K562 (cell line): ENCODE measurements around the gene ZNF474. TPM values are rescaled to one million over a fixed set of nuclear protein-coding genes. Genes with fewer than 3 reads are reported as not detected.

Source experiments
- ATAC-seq: fragments of 200-7000 bp; cut with Tn5 transposase; 3 replicates; pipeline ENCODE4 v1.9.1; 2020; ENCODE audit warnings: moderate library complexity
- BruUV-seq: library from RNA; stranded (reverse); fragments of 400-500 nt; replicated peaks from 2 replicates; lab custom pipeline; 2021; lab: Mats Ljungman, UMichigan
- CTCF ChIA-PET: fragments of 300-600 bp; formaldehyde crosslinking; extraction: SDS; loops from one replicate; lab custom pipeline; 2021; ENCODE audit warnings: low intra/inter-chr PET ratio; lab: Yijun Ruan, JAX
- POLR2A ChIA-PET: fragments of 300-600, 350-650 bp; sonication (Branson Sonifier 250); formaldehyde crosslinking; extraction: SDS; loops from one replicate; lab custom pipeline; 2021; ENCODE audit warnings: antibody characterized with exemption, inconsistent platforms; lab: Yijun Ruan, JAX
- DNase-seq, 4 experiments: peaks; one replicate each; pipeline versions ENCODE4 v3.0.0 to v3.0.0-alpha.2; 2011 to 2018; ENCODE audit warnings: low spot score in 3 of 4, mixed read lengths in 3 of 4; ENCODE audit errors: extremely low read depth in 1 of 4
- FAIRE-seq: peaks from 2 replicates; lab custom pipeline; 2011; peaks lifted over from hg19 to GRCh38; lab: Jason Lieb, UNC
- H2AFZ ChIP-seq: 2 replicates; pipeline ENCODE4 v1.6.0; 2011; ENCODE audit warnings: low read depth, low read length, control low read depth, inconsistent platforms
- H3K27ac ChIP-seq: fragments of 200-600 bp; 3 replicates; pipeline ENCODE4 v1.8.0; 2011; ENCODE audit warnings: low read depth, mild to moderate bottlenecking, control low read depth, inconsistent platforms, low read length, moderate library complexity, mixed read lengths; ENCODE audit errors: extremely low read depth
- H3K27me3 ChIP-seq, 2 experiments: fragments of 300-600 bp in 1 of 2; 2 replicates in 1 of 2; 3 replicates in 1 of 2; pipeline versions ENCODE4 v1.6.0 to v1.8.0; 2011; ENCODE audit warnings: inconsistent platforms in 2 of 2, low read length in 2 of 2, mild to moderate bottlenecking in 1 of 2, mixed read lengths in 1 of 2, moderate library complexity in 1 of 2; ENCODE audit not compliant: control insufficient read depth in 2 of 2, insufficient read depth in 2 of 2
- H3K36me3 ChIP-seq: fragments of 300-600 bp; 3 replicates; pipeline ENCODE4 v1.8.0; 2011; ENCODE audit warnings: mild to moderate bottlenecking, low read length, inconsistent platforms; ENCODE audit not compliant: control insufficient read depth, insufficient read depth
- H3K4me1 ChIP-seq, 2 experiments: fragments of 200-600 bp in 1 of 2; replicated peaks in 1 of 2; 2 replicates in 1 of 2; 3 replicates in 1 of 2; pipeline versions ENCODE4 v1.5.1 to v1.8.0; 2011; ENCODE audit warnings: inconsistent platforms in 2 of 2, low read length in 2 of 2, mild to moderate bottlenecking in 1 of 2, mixed read lengths in 1 of 2, moderate library complexity in 1 of 2; ENCODE audit not compliant: control insufficient read depth in 2 of 2, insufficient read depth in 2 of 2
- H3K4me2 ChIP-seq: 2 replicates; pipeline ENCODE4 v1.6.1; 2011; ENCODE audit warnings: low read length, control low read depth, inconsistent platforms, mixed read lengths; ENCODE audit not compliant: insufficient read depth
- H3K4me3 ChIP-seq: fragments of 200-600 bp; sonication (generic), shearing (Covaris generic); 2 replicates; pipeline ENCODE4 v1.5.1; 2016; ENCODE audit warnings: control low read depth, inconsistent platforms
- H3K79me2 ChIP-seq: fragments of 200-600 bp; 3 replicates; pipeline ENCODE4 v1.8.0; 2011; ENCODE audit warnings: low read length, inconsistent platforms; ENCODE audit not compliant: control insufficient read depth, insufficient read depth
- H3K9ac ChIP-seq, 2 experiments: 2 replicates each; pipeline versions ENCODE4 v1.6.0 to v1.6.1; 2011; ENCODE audit warnings: low read depth in 2 of 2, low read length in 2 of 2, control low read depth in 1 of 2, inconsistent platforms in 1 of 2, mild to moderate bottlenecking in 1 of 2, mixed read lengths in 1 of 2; ENCODE audit not compliant: insufficient read depth in 1 of 2
- H3K9me1 ChIP-seq: one replicate; pipeline ENCODE4 v1.6.0; 2011; ENCODE audit warnings: inconsistent platforms, mild to moderate bottlenecking, low read length, moderate library complexity; ENCODE audit not compliant: control insufficient read depth, insufficient read depth
- H3K9me3 ChIP-seq: replicated peaks from 2 replicates; pipeline ENCODE4 v1.5.1; 2011; ENCODE audit warnings: low read depth, low read length, inconsistent platforms; ENCODE audit not compliant: control insufficient read depth, insufficient read depth
- H4K20me1 ChIP-seq: replicated peaks from 2 replicates; pipeline ENCODE4 v1.6.1; 2011; ENCODE audit warnings: low read length, inconsistent platforms, mixed read lengths; ENCODE audit not compliant: control insufficient read depth, insufficient read depth
- CSDE1 ChIP-seq, 2 experiments: fragments of 450-650 bp; IDR thresholded peaks; 2 replicates each; pipeline ENCODE4 v1.6.1; 2016; ENCODE audit warnings: mild to moderate bottlenecking in 1 of 2
- DMBX1 ChIP-seq: fragments of 250-450 bp; sonication (Bioruptor Pico); IDR thresholded peaks from 2 replicates; pipeline ENCODE4 v1.8.0; 2022; ENCODE audit warnings: inconsistent platforms, mild to moderate bottlenecking, moderate library complexity, borderline replicate concordance
- RAD21 ChIP-seq, 2 experiments: fragments of 250-450 bp in 1 of 2; fragments of 450-650 bp in 1 of 2; sonication (Bioruptor Pico) in 1 of 2; formaldehyde crosslinking in 1 of 2; IDR thresholded peaks in 1 of 2; conservative IDR thresholded peaks in 1 of 2; 2 replicates each; pipeline versions ENCODE4 v1.4.0 to v1.8.0; 2020 to 2022; ENCODE audit warnings: mild to moderate bottlenecking in 2 of 2, moderate library complexity in 1 of 2
- TEAD1 ChIP-seq, 2 experiments: fragments of 450-650 bp in 1 of 2; sonication (generic) in 1 of 2; formaldehyde crosslinking; IDR thresholded peaks; 2 replicates each; pipeline versions ENCODE4 v1.4.0 to v1.8.0; 2020 to 2022; ENCODE audit warnings: mild to moderate bottlenecking in 2 of 2, missing genetic modification reagents in 1 of 2
- ZNF217 ChIP-seq: sonication (generic); formaldehyde crosslinking; IDR thresholded peaks from 2 replicates; pipeline ENCODE4 v1.8.0; 2022; ENCODE audit warnings: mild to moderate bottlenecking, missing genetic modification reagents
- WGBS: fragments of 100-300 bp; shearing (Covaris generic); methylation state at CpG from one replicate; pipeline ENCODE4 v1.1.6; 2016; ENCODE audit warnings: low coverage, mixed read lengths; ENCODE audit not compliant: insufficient coverage; ENCODE audit errors: missing lambda C conversion rate; 5-methylcytosine and 5-hydroxymethylcytosine counted together
- in situ Hi-C: fragments of 300-500 bp; cut with MboI; formaldehyde crosslinking; loops from 4 replicates; pipeline ENCODE4 v1.15.0; 2018; ENCODE audit warnings: inconsistent platforms, mixed read lengths
- intact Hi-C: fragments of 100-400 bp; cut with micrococcal nuclease; formaldehyde crosslinking; loops from 2 replicates; pipeline ENCODE4 v1.14.2; 2022
- polyA plus RNA-seq, 8 experiments: library from polyadenylated mRNA; depleted of rRNA in 4 of 8; stranded (reverse) in 5 of 8; unstranded in 3 of 8; fragments of >200 nt; fragmentation: Nextera tagmentation in 2 of 8; fragmentation: Illumina TruSeq in 1 of 8; extraction: Ambion mirVana in 2 of 8; extraction: Trizol in 1 of 8; gene quantifications; 2 replicates each; pipeline versions ENCODE4 v1.2.1 to v1.2.3, GENCODE V29; 2011 to 2014; ENCODE audit warnings: inconsistent platforms in 1 of 8, missing spikeins in 1 of 8
- total RNA-seq, 7 experiments: library from RNA; depleted of rRNA in 6 of 7; stranded (reverse); fragments of >200 nt in 6 of 7; fragmentation: Illumina TruSeq in 2 of 7; extraction: Trizol in 2 of 7; gene quantifications; 2 replicates each; pipeline versions ENCODE4 v1.2.1 to v1.2.3, GENCODE V29; 2011 to 2021; ENCODE audit warnings: low replicate concordance in 1 of 7

The ZNF474 gene
- total and polyA plus RNA-seq, 9 of the 15 experiments (the other 6 are each of a cell fraction or from before 2014, with no cell fraction given): 0.16 to 0.62 (median 0.39) TPM

DNA sequence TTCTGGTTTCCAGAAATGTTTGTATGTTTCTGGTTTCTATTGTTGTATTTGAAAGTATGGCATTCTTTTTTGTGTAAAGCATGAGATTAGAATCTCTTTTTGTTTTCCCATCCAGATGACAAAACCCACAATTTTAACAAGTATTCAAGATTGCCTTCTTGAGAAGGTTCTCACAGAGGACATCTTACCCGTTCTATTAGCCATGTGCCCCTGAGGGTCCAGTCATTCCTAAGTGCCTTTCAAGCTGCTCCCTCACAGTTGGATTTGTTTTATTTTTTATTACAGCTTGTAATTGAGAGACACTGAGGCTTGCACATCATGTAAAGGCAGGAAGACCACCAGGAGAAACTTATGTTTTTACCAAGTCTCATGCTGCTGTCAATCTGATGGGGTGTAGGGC is 32.0 kb upstream of the ZNF474 start:
- intact Hi-C loops: no loop called here
- no peak for ATAC-seq
- no peak for FAIRE-seq
- H3K4me2 ChIP-seq: no peak overlapping the region
- in situ Hi-C loops: no loop called here
- no peaks in the 10 kb centered on the region for H3K27me3 ChIP-seq
- H3K27ac ChIP-seq: no peak overlapping the region
- H3K9me1 ChIP-seq: no peaks in the 10 kb centered on the region
- no peak overlapping the region for H3K9ac ChIP-seq
- no peaks in the 10 kb centered on the region for H4K20me1 ChIP-seq
- peaks cover 6 to 10% of the 10 kb centered on the region in 2 experiments; a peak in 3 of 5 replicates for H3K4me1 ChIP-seq
- no peak overlapping the region for H2AFZ ChIP-seq
- CTCF ChIA-PET: no interaction called here
- H3K9me3 ChIP-seq: no peaks in the 10 kb centered on the region
- no peaks in the 10 kb centered on the region for H3K79me2 ChIP-seq
- POLR2A ChIA-PET: interaction anchor here (1.5 kb wide), 1 partner anchor 16 kb away, joined by 6 read pairs; no protein-coding TSS in a partner anchor
- 90% methylated on average over 1 of the region's 1 CpG for WGBS
- DNase-seq: no peak
- BruUV-seq: no TSS peak
- TF ChIP-seq DMBX1 (CRISPR knock-in tag) (no peak), CSDE1 (IDR thresholded peaks at IDR 0.05) (no peak), TEAD1 (CRISPR knock-in tag; IDR thresholded peaks at IDR 0.05) (no peak), ZNF217 (CRISPR knock-in tag) (no peak), RAD21 (CRISPR knock-in tag; conservative IDR thresholded peaks at IDR 0.05 in 1 of 2, IDR thresholded peaks at IDR 0.05 in 1 of 2) (no peak)
- H3K36me3 ChIP-seq: no peaks in the 10 kb centered on the region
- no peak overlapping the region for H3K4me3 ChIP-seq
